Activated CD8-positive, alpha-beta T cell treated with anti-CD3 and anti-CD28 coated beads for 36 hours (primary cell): ENCODE data around the gene FANCE. TPM values are rescaled to one million over a fixed set of nuclear protein-coding genes. Genes with fewer than 3 reads are reported as not detected.

Experiments used
- ATAC-seq: fragments of 200-7000 bp; cut with Tn5 transposase; one replicate; pipeline ENCODE4 v1.10.0; 2021; ENCODE audit warnings: mild to moderate bottlenecking, moderate library complexity
- CTCF ChIA-PET: fragments of 350-600 bp; sonication (Branson Sonifier 250); formaldehyde crosslinking; loops from one replicate; lab custom pipeline; 2021; ENCODE audit warnings: antibody characterized with exemption; lab: Charles Lee
- POLR2A ChIA-PET: fragments of 350-600 bp; sonication (Branson Sonifier 250); formaldehyde crosslinking; loops from one replicate; lab custom pipeline; 2021; ENCODE audit warnings: antibody characterized with exemption; lab: Charles Lee
- DNase-seq: peaks from one replicate; pipeline ENCODE4 v3.0.0-alpha.2; 2020
- H3K27ac Mint-ChIP-seq: one replicate; pipeline ENCODE4 v1.8.0; 2021; ENCODE audit warnings: mild to moderate bottlenecking, mixed read lengths
- H3K27me3 Mint-ChIP-seq: one replicate; pipeline ENCODE4 v1.8.0; 2021; ENCODE audit warnings: mixed read lengths
- H3K36me3 Mint-ChIP-seq: one replicate; pipeline ENCODE4 v1.8.0; 2021; ENCODE audit warnings: low read depth, mixed read lengths
- H3K4me1 Mint-ChIP-seq: one replicate; pipeline ENCODE4 v1.8.0; 2021; ENCODE audit warnings: low read depth, mixed read lengths
- H3K4me3 Mint-ChIP-seq: one replicate; pipeline ENCODE4 v1.8.0; 2021; ENCODE audit warnings: mild to moderate bottlenecking, moderate library complexity, mixed read lengths
- H3K9me3 Mint-ChIP-seq: one replicate; pipeline ENCODE4 v1.8.0; 2021; ENCODE audit warnings: mixed read lengths
- intact Hi-C: fragments of 100-400 bp; cut with micrococcal nuclease; formaldehyde crosslinking; loops from one replicate; pipeline ENCODE4 v1.10.0; 2022
- total RNA-seq, 2 experiments: library from RNA; stranded (reverse); gene quantifications; one replicate each; pipeline ENCODE4 v1.2.3, GENCODE V29; 2021
- TF ChIP-seq, protein P1 (sequence below): fragments of 200-600 bp; IDR thresholded peaks from one replicate; pipeline ENCODE4 v1.8.0; 2022; ENCODE audit warnings: antibody characterized with exemption, mild to moderate bottlenecking

FANCE gene
- total RNA-seq, 2 experiments from 2014 or later: 18.8 to 19.4 TPM

DNA sequence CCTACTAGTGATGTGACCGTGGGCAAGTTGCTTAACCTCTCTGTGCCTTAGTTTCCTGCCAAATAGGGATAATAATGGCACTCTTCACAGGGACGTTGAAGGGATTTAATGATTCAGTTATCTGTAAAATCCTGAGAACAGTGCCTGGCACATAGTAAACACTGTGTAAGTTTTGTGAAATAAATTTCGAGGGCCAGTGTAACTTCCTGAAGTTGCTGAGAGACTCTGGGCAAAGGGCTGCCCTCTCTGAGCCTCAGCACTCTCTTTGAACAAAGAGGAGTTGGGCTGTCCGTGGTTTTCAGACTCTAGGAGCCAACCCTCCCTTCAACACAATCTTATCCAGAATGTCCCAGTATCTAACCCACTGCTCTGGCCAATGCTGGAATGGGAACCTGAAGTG, 47.2 kb downstream of the FANCE start:
- POLR2A ChIA-PET: interaction anchor here (24.5 kb wide), 1 partner anchor 28 kb away, joined by 327 read pairs; the partner anchor contains the start of gene RPL10A

DNA sequence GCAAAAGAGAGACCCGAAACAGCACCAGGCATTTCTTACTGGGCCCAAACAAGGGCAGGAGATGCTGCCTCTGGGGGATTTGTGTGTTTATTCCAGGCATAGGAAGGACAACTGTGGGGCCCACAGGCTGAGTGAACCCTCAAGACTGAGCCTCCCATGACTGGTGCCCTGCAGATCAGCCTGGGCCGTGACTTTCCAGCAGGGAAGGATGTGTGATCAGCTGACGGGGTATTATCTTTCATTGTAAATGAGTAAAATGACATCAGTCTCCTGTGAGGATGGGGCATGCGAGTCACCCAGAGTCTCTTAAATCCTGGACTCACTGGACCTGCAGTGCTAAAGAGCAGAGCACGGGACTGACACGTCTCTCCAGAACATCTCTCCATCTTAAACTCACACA, 48.6 kb downstream of the FANCE start:
- H3K27ac Mint-ChIP-seq: no peak overlapping the region
- H3K4me1 Mint-ChIP-seq: peaks cover 5% of the 10 kb centered on the region
- TF ChIP-seq, protein P1, sequence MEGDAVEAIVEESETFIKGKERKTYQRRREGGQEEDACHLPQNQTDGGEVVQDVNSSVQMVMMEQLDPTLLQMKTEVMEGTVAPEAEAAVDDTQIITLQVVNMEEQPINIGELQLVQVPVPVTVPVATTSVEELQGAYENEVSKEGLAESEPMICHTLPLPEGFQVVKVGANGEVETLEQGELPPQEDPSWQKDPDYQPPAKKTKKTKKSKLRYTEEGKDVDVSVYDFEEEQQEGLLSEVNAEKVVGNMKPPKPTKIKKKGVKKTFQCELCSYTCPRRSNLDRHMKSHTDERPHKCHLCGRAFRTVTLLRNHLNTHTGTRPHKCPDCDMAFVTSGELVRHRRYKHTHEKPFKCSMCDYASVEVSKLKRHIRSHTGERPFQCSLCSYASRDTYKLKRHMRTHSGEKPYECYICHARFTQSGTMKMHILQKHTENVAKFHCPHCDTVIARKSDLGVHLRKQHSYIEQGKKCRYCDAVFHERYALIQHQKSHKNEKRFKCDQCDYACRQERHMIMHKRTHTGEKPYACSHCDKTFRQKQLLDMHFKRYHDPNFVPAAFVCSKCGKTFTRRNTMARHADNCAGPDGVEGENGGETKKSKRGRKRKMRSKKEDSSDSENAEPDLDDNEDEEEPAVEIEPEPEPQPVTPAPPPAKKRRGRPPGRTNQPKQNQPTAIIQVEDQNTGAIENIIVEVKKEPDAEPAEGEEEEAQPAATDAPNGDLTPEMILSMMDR: no peak
- ChIA-PET POLR2A (no interaction called here), CTCF (interaction anchor here (1.1 kb wide), 1 partner anchor 236 kb away, joined by 3 read pairs; the partner anchor contains the start of gene ARMC12)
- intact Hi-C loops: no loop called here
- peaks cover 11% of the 10 kb centered on the region for H3K27me3 Mint-ChIP-seq
- H3K4me3 Mint-ChIP-seq: no peak overlapping the region
- DNase-seq (no peak), ATAC-seq (no peak)
- H3K36me3 Mint-ChIP-seq: no peaks in the 10 kb centered on the region
- no peaks in the 10 kb centered on the region for H3K9me3 Mint-ChIP-seq

More for the DNA sequence above, 47.2 kb downstream of the FANCE start:
- no peak for ATAC-seq
- H3K36me3 Mint-ChIP-seq: no peaks in the 10 kb centered on the region
- no peak overlapping the region for H3K27ac Mint-ChIP-seq
- H3K4me1 Mint-ChIP-seq: peaks cover 5% of the 10 kb centered on the region
- TF ChIP-seq, protein P1: no peak
- H3K4me3 Mint-ChIP-seq: no peak overlapping the region
- CTCF ChIA-PET: no interaction called here
- no peaks in the 10 kb centered on the region for H3K9me3 Mint-ChIP-seq
- H3K27me3 Mint-ChIP-seq: peaks cover 11% of the 10 kb centered on the region
- DNase-seq: no peak
- intact Hi-C loops: no loop called here

DNA sequence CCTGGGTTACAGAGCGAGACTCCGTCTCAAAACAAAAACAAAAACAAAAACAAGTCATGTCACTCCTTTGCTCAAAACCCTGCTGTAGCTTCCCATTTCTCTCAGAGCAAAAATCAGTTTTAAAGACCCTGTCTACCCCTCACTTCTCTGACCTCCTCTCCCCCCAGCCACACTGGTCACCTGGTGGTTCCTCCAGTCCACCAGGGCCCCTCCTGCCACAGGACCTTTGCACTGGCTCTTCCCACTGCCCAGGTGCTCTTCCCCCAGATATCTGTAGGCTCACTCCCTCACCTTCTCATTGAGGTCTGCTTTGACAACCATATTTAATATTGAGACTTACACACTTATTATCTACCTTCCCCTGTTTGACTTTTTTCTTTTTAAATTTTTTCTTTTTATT, 49.6 kb downstream of the FANCE start:
- TF ChIP-seq, protein P1: no peak
- H3K4me3 Mint-ChIP-seq: no peak overlapping the region
- no peak for DNase-seq
- CTCF ChIA-PET: interaction anchor here (0.9 to 1.1 kb wide), 2 partner anchors 235 to 384 kb away, joined by 3 to 5 read pairs; partner anchors contain the start of gene ARMC12
- H3K27ac Mint-ChIP-seq: no peak overlapping the region
- no peak for ATAC-seq
- H3K4me1 Mint-ChIP-seq: peaks cover 5% of the 10 kb centered on the region
- H3K9me3 Mint-ChIP-seq: no peaks in the 10 kb centered on the region
- peaks cover 11% of the 10 kb centered on the region for H3K27me3 Mint-ChIP-seq
- intact Hi-C loops: no loop called here
- POLR2A ChIA-PET: no interaction called here
- no peaks in the 10 kb centered on the region for H3K36me3 Mint-ChIP-seq

DNA sequence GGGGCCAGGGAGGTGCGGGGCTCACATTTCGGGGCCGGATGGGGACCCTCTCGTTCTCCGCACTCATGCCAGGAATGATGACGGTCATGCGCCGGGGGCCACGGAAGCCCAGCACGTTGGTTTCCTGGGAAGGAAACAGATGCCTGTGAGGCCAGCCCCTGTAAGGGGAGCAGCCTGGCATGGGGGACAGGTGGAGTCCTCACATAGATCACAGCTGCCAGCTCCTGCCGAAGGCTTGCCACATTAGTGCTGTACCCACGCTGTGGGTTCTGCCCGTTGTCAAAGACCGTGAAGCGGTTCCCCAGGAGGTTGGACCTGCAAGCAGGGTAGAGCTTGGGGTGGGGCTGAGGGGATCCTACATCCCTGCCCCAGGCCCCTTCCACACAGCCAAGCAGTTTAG, 51.4 kb downstream of the FANCE start:
- no peak overlapping the region for H3K27ac Mint-ChIP-seq
- no peak for ATAC-seq
- POLR2A ChIA-PET: no interaction called here
- CTCF ChIA-PET: interaction anchor here (1.2 to 3.6 kb wide), 2 partner anchors 19 to 54 kb away, joined by 3 to 21 read pairs; no protein-coding TSS in a partner anchor
- H3K36me3 Mint-ChIP-seq: no peaks in the 10 kb centered on the region
- no peak overlapping the region for H3K4me3 Mint-ChIP-seq
- peaks cover 3% of the 10 kb centered on the region for H3K4me1 Mint-ChIP-seq
- H3K9me3 Mint-ChIP-seq: no peaks in the 10 kb centered on the region
- H3K27me3 Mint-ChIP-seq: peaks cover 9% of the 10 kb centered on the region
- no peak for DNase-seq
- intact Hi-C loops: no loop called here
- TF ChIP-seq, protein P1: no peak

DNA sequence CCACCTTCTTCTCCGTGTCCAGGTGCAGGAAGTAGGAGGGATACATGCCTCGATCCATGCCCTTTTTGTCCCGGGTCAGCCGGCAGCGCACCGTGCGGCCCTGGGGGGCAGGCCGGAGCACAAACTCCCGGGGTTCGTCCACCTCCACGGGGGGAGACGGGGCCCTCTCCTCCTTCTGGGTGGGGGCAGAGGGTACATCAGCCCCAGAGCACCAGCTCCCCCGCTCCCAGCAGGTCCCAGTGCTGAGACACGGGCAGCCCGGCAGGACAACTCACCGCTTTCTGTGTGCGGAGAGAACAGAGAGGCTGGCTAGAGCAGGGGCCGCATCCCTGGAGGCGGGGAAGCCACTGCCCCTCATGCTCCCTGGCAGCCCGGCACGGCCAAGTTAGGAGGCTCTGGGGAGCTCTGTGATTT, 53.9 kb downstream of the FANCE start:
- Mint-ChIP-seq H3K4me3 (no peak overlapping the region), H3K4me1 (no peaks in the 10 kb centered on the region), H3K27me3 (peaks cover 4% of the 10 kb centered on the region), H3K9me3 (no peaks in the 10 kb centered on the region), H3K36me3 (no peaks in the 10 kb centered on the region), H3K27ac (no peak overlapping the region)
- ChIA-PET POLR2A (no interaction called here), CTCF (interaction anchor here (0.6 to 3.6 kb wide), 2 partner anchors 17 to 56 kb away, joined by 3 to 21 read pairs; no protein-coding TSS in a partner anchor)
- ATAC-seq: no peak
- intact Hi-C loops: no loop called here
- no peak for DNase-seq
- TF ChIP-seq, protein P1: no peak
